Transverse colon (tissue), 4 donors: Measurements from ENCODE around the gene PIK3CB. TPM values are rescaled to one million over a fixed set of nuclear protein-coding genes. Genes with fewer than 3 reads are reported as not detected.
"Not testable (repeated sequence)": the region's sequence is repeated elsewhere in the genome, so short reads cannot be mapped to it uniquely, and the experiment has no call there.

ENCODE experiments used
- DNase-seq: peaks from one replicate; pipeline ENCODE4 v3.0.0-alpha.2; 2019
- H3K27ac ChIP-seq, 4 donors: fragments of 200-600 bp; sonication (generic); 2 replicates each; pipeline ENCODE4 v1.5.1; 2016 to 2018; ENCODE audit warnings: inconsistent platforms in 4 of 4
- H3K27me3 ChIP-seq: fragments of 200-600 bp; sonication (generic); 2 replicates; pipeline ENCODE4 v1.5.1; 2017; ENCODE audit warnings: inconsistent platforms
- H3K36me3 ChIP-seq, 4 donors: fragments of 200-600 bp; sonication (generic); 2 replicates each; pipeline ENCODE4 v1.5.1; 2017 to 2019; ENCODE audit warnings: inconsistent platforms in 4 of 4
- H3K4me1 ChIP-seq, 4 donors: fragments of 200-600 bp; sonication (generic); 2 replicates each; pipeline ENCODE4 v1.5.1; 2017 to 2020; ENCODE audit warnings: inconsistent platforms in 4 of 4
- H3K4me3 ChIP-seq, 4 donors: fragments of 200-600 bp; sonication (generic); 1 replicate in 1 of 4; 2 replicates in 3 of 4; pipeline versions ENCODE4 v1.5.1 to v1.6.1; 2017 to 2019; ENCODE audit warnings: inconsistent platforms in 4 of 4
- H3K9me3 ChIP-seq, 2 donors: fragments of 200-600 bp; sonication (generic); 2 replicates each; pipeline ENCODE4 v1.5.1; 2017 to 2019; ENCODE audit warnings: inconsistent platforms in 2 of 2
- CTCF ChIP-seq, 5 experiments: fragments of 200-600 bp in 3 of 5; fragments of 450-650 bp in 2 of 5; sonication (generic) in 3 of 5; IDR thresholded peaks; 1 replicate in 2 of 5; 2 replicates in 3 of 5; pipeline ENCODE4 v1.5.1; 2016 to 2017; ENCODE audit warnings: antibody characterized with exemption in 5 of 5, inconsistent platforms in 3 of 5, mild to moderate bottlenecking in 2 of 5, moderate library complexity in 1 of 5
- EP300 ChIP-seq: sonication (generic); formaldehyde crosslinking; IDR thresholded peaks from one replicate; pipeline ENCODE4 v1.6.1; 2017; ENCODE audit warnings: antibody characterized with exemption, low read depth
- POLR2A ChIP-seq: fragments of 450-650 bp; IDR thresholded peaks from one replicate; pipeline ENCODE4 v1.6.1; 2016; ENCODE audit warnings: antibody characterized with exemption, mild to moderate bottlenecking, moderate library complexity
- POLR2AphosphoS5 ChIP-seq, 3 donors: sonication (generic); formaldehyde crosslinking; IDR thresholded peaks; one replicate each; pipeline ENCODE4 v1.6.1; 2016; ENCODE audit warnings: antibody characterized with exemption in 3 of 3
- WGBS, 2 donors: methylation state at CpG; one replicate each; pipeline ENCODE4 v1.1.5; 2018; ENCODE audit warnings: low coverage in 1 of 2; 5-methylcytosine and 5-hydroxymethylcytosine counted together
- in situ Hi-C, 4 donors: fragments of 200-750 bp; cut with MboI; loops; one replicate each; pipeline versions ENCODE4 v1.15.0 to v1.15.1; 2017; ENCODE audit warnings: low sequenced_read_pairs in 3 of 4, low pct_ligation_motif_present in 1 of 4, low pct_unique_long_range_greater_than_20kb in 1 of 4
- intact Hi-C: fragments of 100-400 bp; cut with DNase I; formaldehyde crosslinking; loops from one replicate; pipeline ENCODE4 v1.15.1; 2023; ENCODE audit warnings: low total_unique reads
- total RNA-seq, 4 donors: library from RNA; depleted of rRNA; stranded (reverse); fragments of >200 nt; gene quantifications; one replicate each; pipeline ENCODE4 v1.1.0, GENCODE V29; 2016

Gene PIK3CB
- total RNA-seq, 4 donors from 2014 or later: 52.4 to 98.4 (median 76.0) TPM

GRCh38 chr3:138835397-138835757, 649 bp upstream of the PIK3CB start:
- in situ Hi-C loops (no loop called here), intact Hi-C loops (no loop called here)
- Histone ChIP-seq H3K4me1 (peaks cover 6 to 22% (median 15%) of the 10 kb centered on the region in 4 donors), H3K27ac (peak overlapping the region; percentile 95 to 97 (median 96)), H3K36me3 (no peaks in the 10 kb centered on the region), H3K4me3 (peak overlapping the region; percentile 30 to 90 (median 72)), H3K9me3 (no peaks in the 10 kb centered on the region), H3K27me3 (no peaks in the 10 kb centered on the region)
- TF ChIP-seq POLR2AphosphoS5 (IDR thresholded peaks at IDR 0.05): no peak
- no peak for TF ChIP-seq CTCF (IDR thresholded peaks at IDR 0.05)
- TF ChIP-seq POLR2A: no peak
- TF ChIP-seq EP300: no peak
- DNase-seq: no peak
- 32 to 37% methylated on average over 4 of the region's 4 CpGs for WGBS, 2 donors

GRCh38 chr3:138833899-138834595, 681 bp downstream of the PIK3CB start:
- Histone ChIP-seq H3K9me3 (no peaks in the 10 kb centered on the region), H3K4me1 (peaks cover 6 to 22% (median 15%) of the 10 kb centered on the region in 4 donors), H3K4me3 (peak overlapping the region; percentile 71 to 90 (median 77)), H3K27me3 (no peaks in the 10 kb centered on the region), H3K27ac (peak overlapping the region; percentile 95 to 97 (median 96)), H3K36me3 (no peaks in the 10 kb centered on the region)
- in situ Hi-C loops: no loop called here
- 0 to 1% methylated on average over 3 to 29 of the region's 43 CpGs for WGBS, 2 donors
- intact Hi-C loops: loop anchor here (5.0 kb wide), 1 partner anchor 83 kb away; no protein-coding TSS in a partner anchor
- DNase-seq: peak; percentile 64
- TF ChIP-seq CTCF (IDR thresholded peaks at IDR 0.05): peak; percentile 33 to 72 (median 50)
- TF ChIP-seq POLR2AphosphoS5 (IDR thresholded peaks at IDR 0.05): no peak
- TF ChIP-seq EP300: no peak
- no peak for TF ChIP-seq POLR2A

- DNase-seq, H3K36me3 ChIP-seq, H3K27me3 ChIP-seq, H3K4me3 ChIP-seq, H3K9me3 ChIP-seq, in situ Hi-C loops: not testable (repeated sequence)
- intact Hi-C loops: loop anchor here (5.0 kb wide), 1 partner anchor 85 kb away; no protein-coding TSS in a partner anchor
- WGBS, 2 donors: 95% methylated on average over 27 of the region's 27 CpGs; no CpG with 5 or more reads in 1 of the 2 donors
- H3K27ac ChIP-seq: peak overlapping the region in 3 of 4 donors; percentile 95 to 97 (median 97)
- peaks cover 6 to 22% (median 15%) of the 10 kb centered on the region in 4 donors for H3K4me1 ChIP-seq
Measured at GRCh38 chr3:138832473-138833057, 2.2 kb downstream of the PIK3CB start.

GRCh38 chr3:138829886-138830510, 4.7 kb downstream of the PIK3CB start:
- H3K27me3 ChIP-seq: no peaks in the 10 kb centered on the region

More at GRCh38 chr3:138829886-138830510, 4.7 kb downstream of the PIK3CB start:
- Histone ChIP-seq H3K9me3 (no peaks in the 10 kb centered on the region), H3K4me1 (peaks cover 5 to 12% (median 8%) of the 10 kb centered on the region in 4 donors), H3K36me3 (no peaks in the 10 kb centered on the region), H3K27ac (no peak overlapping the region), H3K4me3 (no peak overlapping the region)
- WGBS, 2 donors: 89 to 92% methylated on average over 5 to 15 of the region's 15 CpGs
- TF ChIP-seq CTCF (IDR thresholded peaks at IDR 0.05) (no peak), EP300 (no peak), POLR2AphosphoS5 (IDR thresholded peaks at IDR 0.05) (no peak), POLR2A (no peak)
- DNase-seq: no peak
- intact Hi-C loops (loop anchor here (5.0 kb wide), 1 partner anchor 87 kb away; no protein-coding TSS in a partner anchor), in situ Hi-C loops (no loop called here)
